Endothelial cell of umbilical vein (primary cell): Measurements from ENCODE around the gene GMCL2. TPM values are rescaled to one million over a fixed set of nuclear protein-coding genes. Genes with fewer than 3 reads are reported as not detected.

ENCODE experiments used
- BruUV-seq: library from RNA; stranded (reverse); fragments of 400-500 nt; replicated peaks from 2 replicates; lab custom pipeline; 2021; lab: Mats Ljungman, UMichigan
- CTCF ChIA-PET: fragments of 300-600, 350-600 bp; sonication (Branson Sonifier 250); formaldehyde crosslinking; loops from one replicate; lab custom pipeline; 2021; ENCODE audit warnings: antibody characterized with exemption, inconsistent platforms; lab: Charles Lee
- POLR2A ChIA-PET: fragments of 300-600, 350-600 bp; sonication (Branson Sonifier 250); formaldehyde crosslinking; loops from one replicate; lab custom pipeline; 2021; ENCODE audit warnings: antibody characterized with exemption, inconsistent platforms; lab: Charles Lee
- DNase-seq: peaks from one replicate; pipeline ENCODE4 v3.0.0-alpha.2; 2011; ENCODE audit warnings: low read depth, low spot score
- FAIRE-seq: peaks from 2 replicates; lab custom pipeline; 2011; peaks lifted over from hg19 to GRCh38; lab: Jason Lieb, UNC
- H2AFZ ChIP-seq: 2 replicates; pipeline ENCODE4 v1.6.0; 2012; ENCODE audit warnings: low read depth, low read length, control low read depth, inconsistent platforms
- H3K27ac ChIP-seq: 2 replicates; pipeline ENCODE4 v1.5.1; 2011; ENCODE audit warnings: low read depth, mild to moderate bottlenecking, control low read depth, low read length, moderate library complexity; ENCODE audit not compliant: insufficient read depth
- H3K27me3 ChIP-seq, 2 experiments: 2 replicates each; pipeline versions ENCODE4 v1.6.0 to v1.6.1; 2011; ENCODE audit warnings: low read length in 2 of 2, mixed read lengths in 1 of 2; ENCODE audit not compliant: control insufficient read depth in 2 of 2, insufficient read depth in 2 of 2
- H3K36me3 ChIP-seq, 2 experiments: 2 replicates in 1 of 2; 3 replicates in 1 of 2; pipeline ENCODE4 v1.5.1; 2011; ENCODE audit warnings: low read length in 2 of 2, mild to moderate bottlenecking in 1 of 2, moderate library complexity in 1 of 2; ENCODE audit not compliant: control insufficient read depth in 2 of 2, insufficient read depth in 2 of 2; ENCODE audit errors: extremely low read depth in 1 of 2
- H3K4me1 ChIP-seq: 3 replicates; pipeline ENCODE4 v1.5.1; 2011; ENCODE audit warnings: mild to moderate bottlenecking, low read length; ENCODE audit not compliant: control insufficient read depth, insufficient read depth; ENCODE audit errors: extremely low read depth
- H3K4me2 ChIP-seq: 2 replicates; pipeline ENCODE4 v1.6.1; 2011; ENCODE audit warnings: low read length, control low read depth, mixed read lengths; ENCODE audit not compliant: insufficient read depth
- H3K4me3 ChIP-seq, 3 experiments: fragments of 200-600 bp in 1 of 3; sonication (generic), shearing (Covaris generic) in 1 of 3; replicated peaks in 1 of 3; 2 replicates each; pipeline ENCODE4 v1.5.1; 2011 to 2016; ENCODE audit warnings: control low read depth in 3 of 3, low read length in 3 of 3, mild to moderate bottlenecking in 2 of 3, inconsistent platforms in 1 of 3, low read depth in 1 of 3, moderate library complexity in 1 of 3; ENCODE audit not compliant: insufficient read depth in 1 of 3
- H3K79me2 ChIP-seq: 2 replicates; pipeline ENCODE4 v1.6.0; 2012; ENCODE audit warnings: low read length, inconsistent platforms; ENCODE audit not compliant: control insufficient read depth, insufficient read depth
- H3K9ac ChIP-seq: replicated peaks from 2 replicates; pipeline ENCODE3; 2011; ENCODE audit warnings: low read length, control low read depth; ENCODE audit not compliant: insufficient read depth; ENCODE audit errors: extremely low read depth
- H3K9me1 ChIP-seq: replicated peaks from 3 replicates; pipeline ENCODE4 v1.6.0; 2011; ENCODE audit warnings: mild to moderate bottlenecking, low read length; ENCODE audit not compliant: control insufficient read depth, insufficient read depth; ENCODE audit errors: extremely low read depth
- H3K9me3 ChIP-seq: replicated peaks from 2 replicates; pipeline ENCODE4 v1.5.1; 2012; ENCODE audit warnings: low read length, inconsistent platforms; ENCODE audit not compliant: control insufficient read depth, insufficient read depth
- H4K20me1 ChIP-seq: replicated peaks from 2 replicates; pipeline ENCODE3; 2011; ENCODE audit warnings: mild to moderate bottlenecking, low read length; ENCODE audit not compliant: control insufficient read depth, insufficient read depth; ENCODE audit errors: extremely low read depth
- EZH2 ChIP-seq: IDR thresholded peaks from 2 replicates; pipeline ENCODE4 v1.6.1; 2012; ENCODE audit warnings: borderline replicate concordance, low read depth, mild to moderate bottlenecking, moderate library complexity, low read length, inconsistent platforms; ENCODE audit not compliant: severe bottlenecking
- FOS ChIP-seq: IDR thresholded peaks from 2 replicates; pipeline ENCODE4 v1.6.1; 2011; ENCODE audit warnings: mild to moderate bottlenecking, low read length, moderate library complexity, borderline replicate concordance; ENCODE audit not compliant: insufficient read depth
- GATA2 ChIP-seq: IDR thresholded peaks from 2 replicates; pipeline ENCODE4 v1.7.0; 2011; ENCODE audit warnings: low read depth, mild to moderate bottlenecking, moderate library complexity, mixed read lengths, low read length; ENCODE audit not compliant: insufficient read length, insufficient read depth
- JUN ChIP-seq: IDR thresholded peaks from 2 replicates; pipeline ENCODE4 v1.6.1; 2011; ENCODE audit warnings: borderline replicate concordance, low read depth; ENCODE audit not compliant: insufficient read length, insufficient read depth
- MAX ChIP-seq: IDR thresholded peaks from 2 replicates; pipeline ENCODE4 v1.6.1; 2011; ENCODE audit not compliant: insufficient read depth, insufficient read length
- MYC ChIP-seq: IDR thresholded peaks from one replicate; pipeline ENCODE4 v1.6.1; 2011; ENCODE audit warnings: mild to moderate bottlenecking, low read depth, low read length
- POLR2A ChIP-seq: IDR thresholded peaks from 2 replicates; pipeline ENCODE4 v1.6.1; 2012; ENCODE audit warnings: low read depth, mild to moderate bottlenecking, control low read depth, low read length
- POLR2AphosphoS5 ChIP-seq: IDR thresholded peaks from 2 replicates; pipeline ENCODE4 v1.6.1; 2012; ENCODE audit warnings: low read depth, mild to moderate bottlenecking, control low read depth, low read length, moderate library complexity; ENCODE audit not compliant: insufficient read depth
- dilution Hi-C: fragments of 300-500 bp; cut with MboI; formaldehyde crosslinking; loops from one replicate; pipeline ENCODE4 v1.15.0; 2019; ENCODE audit warnings: low sequenced_read_pairs; ENCODE audit not compliant: extremely low pct_ligation_motif_present
- intact Hi-C: fragments of 100-400 bp; cut with micrococcal nuclease; formaldehyde crosslinking; loops from one replicate; pipeline ENCODE4 v1.10.0; 2022
- polyA plus RNA-seq, 4 experiments: library from polyadenylated mRNA; depleted of rRNA in 3 of 4; stranded (reverse) in 3 of 4; unstranded in 1 of 4; fragments of >200 nt; gene quantifications; 2 replicates each; pipeline versions ENCODE4 v1.2.1 to v1.2.3, GENCODE V29; 2011 to 2012; ENCODE audit warnings: missing spikeins in 1 of 4
- total RNA-seq: library from RNA; stranded (reverse); gene quantifications from 2 replicates; pipeline ENCODE4 v1.2.3, GENCODE V29; 2021
- TF ChIP-seq, protein P1 (sequence below), 2 donors: IDR thresholded peaks; 1 replicate in 1 of 2; 2 replicates in 1 of 2; pipeline ENCODE4 v1.5.1; 2011; ENCODE audit warnings: low read length in 2 of 2, mild to moderate bottlenecking in 2 of 2, moderate library complexity in 2 of 2, control low read depth in 1 of 2, inconsistent platforms in 1 of 2, low read depth in 1 of 2; ENCODE audit not compliant: insufficient read depth in 1 of 2; ENCODE audit errors: extremely low read depth in 1 of 2

The GMCL2 gene
- total and polyA plus RNA-seq, 2 donors (not counting 3 experiments of a cell fraction or from before 2014, with no cell fraction given) = not detected

- FAIRE-seq (no peak), DNase-seq (no peak)
- no peaks in the 10 kb centered on the region for H3K4me1 ChIP-seq
- BruUV-seq = no TSS peak
- H3K79me2 ChIP-seq = no peaks in the 10 kb centered on the region
- no peak overlapping the region for H2AFZ ChIP-seq
- no peaks in the 10 kb centered on the region for H3K36me3 ChIP-seq
- H3K4me2 ChIP-seq = no peak overlapping the region
- no peak overlapping the region for H3K27ac ChIP-seq
- ChIA-PET POLR2A (no interaction called here), CTCF (interaction anchor here (0.9 kb wide), 1 partner anchor 9 kb away, joined by 3 read pairs; no protein-coding TSS in a partner anchor)
- no peaks in the 10 kb centered on the region for H3K9me3 ChIP-seq
- H3K27me3 ChIP-seq = peaks cover 3 to 12% of the 10 kb centered on the region in 2 experiments
- intact Hi-C loops = no loop called here
- no peak overlapping the region for H3K9ac ChIP-seq
- H3K4me3 ChIP-seq = no peak overlapping the region
- dilution Hi-C loops = no loop called here
- no peaks in the 10 kb centered on the region for H3K9me1 ChIP-seq
- H4K20me1 ChIP-seq = no peaks in the 10 kb centered on the region
- no peak for TF ChIP-seq EZH2
- no peak for TF ChIP-seq POLR2A
- TF ChIP-seq, protein P1, sequence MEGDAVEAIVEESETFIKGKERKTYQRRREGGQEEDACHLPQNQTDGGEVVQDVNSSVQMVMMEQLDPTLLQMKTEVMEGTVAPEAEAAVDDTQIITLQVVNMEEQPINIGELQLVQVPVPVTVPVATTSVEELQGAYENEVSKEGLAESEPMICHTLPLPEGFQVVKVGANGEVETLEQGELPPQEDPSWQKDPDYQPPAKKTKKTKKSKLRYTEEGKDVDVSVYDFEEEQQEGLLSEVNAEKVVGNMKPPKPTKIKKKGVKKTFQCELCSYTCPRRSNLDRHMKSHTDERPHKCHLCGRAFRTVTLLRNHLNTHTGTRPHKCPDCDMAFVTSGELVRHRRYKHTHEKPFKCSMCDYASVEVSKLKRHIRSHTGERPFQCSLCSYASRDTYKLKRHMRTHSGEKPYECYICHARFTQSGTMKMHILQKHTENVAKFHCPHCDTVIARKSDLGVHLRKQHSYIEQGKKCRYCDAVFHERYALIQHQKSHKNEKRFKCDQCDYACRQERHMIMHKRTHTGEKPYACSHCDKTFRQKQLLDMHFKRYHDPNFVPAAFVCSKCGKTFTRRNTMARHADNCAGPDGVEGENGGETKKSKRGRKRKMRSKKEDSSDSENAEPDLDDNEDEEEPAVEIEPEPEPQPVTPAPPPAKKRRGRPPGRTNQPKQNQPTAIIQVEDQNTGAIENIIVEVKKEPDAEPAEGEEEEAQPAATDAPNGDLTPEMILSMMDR (IDR thresholded peaks at IDR 0.05; ENCODE audit: extremely low read depth in 1 of 2, insufficient read depth in 1 of 2, low read depth in 1 of 2, low read length in 2 of 2) = no peak
- no peak for TF ChIP-seq POLR2AphosphoS5
- TF ChIP-seq MAX = no peak
- TF ChIP-seq FOS = no peak
- no peak for TF ChIP-seq JUN
- TF ChIP-seq GATA2 = no peak
- no peak for TF ChIP-seq MYC
These were observed 5.1 kb upstream of the GMCL2 start for GRCh38 chr5:178192244-178192643.
